Panc1 (cell line): ENCODE results near the gene ZFAND6. TPM values are rescaled to one million over a fixed set of nuclear protein-coding genes. Genes with fewer than 3 reads are reported as not detected.
"Not testable (repeated sequence)": the region's sequence is repeated elsewhere in the genome, so short reads cannot be mapped to it uniquely, and the experiment has no call there.

Experiments
- ATAC-seq: fragments of 200-7000 bp; cut with Tn5 transposase; 2 replicates; pipeline ENCODE4 v1.9.1; 2020; ENCODE audit warnings: mild to moderate bottlenecking, moderate library complexity
- BruUV-seq: library from RNA; stranded (reverse); fragments of 400-500 nt; replicated peaks from 2 replicates; lab custom pipeline; 2021; lab: Mats Ljungman, UMichigan
- CTCF ChIA-PET: fragments of 300-600 bp; sonication (Branson Sonifier 250); formaldehyde crosslinking; loops from one replicate; lab custom pipeline; 2022; ENCODE audit warnings: antibody characterized with exemption; lab: Charles Lee
- POLR2A ChIA-PET: fragments of 300-600 bp; sonication (Branson Sonifier 250); formaldehyde crosslinking; loops from one replicate; lab custom pipeline; 2022; ENCODE audit warnings: antibody characterized with exemption; lab: Charles Lee
- DNase-seq: peaks from one replicate; pipeline ENCODE4 v3.0.0-alpha.2; 2010; ENCODE audit warnings: low read depth, low spot score
- H3K27ac ChIP-seq: 2 replicates; pipeline ENCODE4 v1.5.1; 2011; ENCODE audit warnings: mild to moderate bottlenecking, low read length, inconsistent platforms
- H3K27me3 ChIP-seq: fragments of 200-500 bp; sonication (Bioruptor generic); 2 replicates; pipeline ENCODE4 v1.6.0; 2014; ENCODE audit warnings: low read length, inconsistent platforms; ENCODE audit not compliant: control insufficient read depth, insufficient read depth
- H3K36me3 ChIP-seq: fragments of 200-500 bp; sonication (Bioruptor generic); 2 replicates; pipeline ENCODE4 v1.5.1; 2014; ENCODE audit warnings: inconsistent platforms, mild to moderate bottlenecking, low read length, moderate library complexity; ENCODE audit not compliant: control insufficient read depth, insufficient read depth
- H3K4me1 ChIP-seq: 2 replicates; pipeline ENCODE4 v1.5.1; 2011; ENCODE audit warnings: inconsistent platforms, mild to moderate bottlenecking, low read length, moderate library complexity; ENCODE audit not compliant: control insufficient read depth, insufficient read depth
- H3K4me3 ChIP-seq, 2 experiments: 2 replicates each; pipeline ENCODE4 v1.5.1; 2011 to 2012; ENCODE audit warnings: low read depth in 2 of 2, low read length in 2 of 2, mild to moderate bottlenecking in 2 of 2, inconsistent platforms in 1 of 2, moderate library complexity in 1 of 2
- H3K9me3 ChIP-seq: fragments of 200-500 bp; sonication (Bioruptor generic); 2 replicates; pipeline ENCODE4 v1.5.1; 2014; ENCODE audit warnings: low read depth, mild to moderate bottlenecking, inconsistent platforms, low read length, moderate library complexity; ENCODE audit not compliant: control insufficient read depth, insufficient read depth
- CTCF ChIP-seq: fragments of 450-650 bp; IDR thresholded peaks from 2 replicates; pipeline ENCODE4 v1.5.1; 2017; ENCODE audit warnings: mild to moderate bottlenecking
- POLR2AphosphoS5 ChIP-seq: IDR thresholded peaks from 2 replicates; pipeline ENCODE4 v1.6.1; 2012; ENCODE audit warnings: mild to moderate bottlenecking, low read depth, low read length, moderate library complexity
- REST ChIP-seq, 2 experiments: IDR thresholded peaks; 2 replicates each; pipeline ENCODE4 v1.6.1; 2011 to 2012; ENCODE audit warnings: low read depth in 2 of 2, control low read depth in 1 of 2, low read length in 1 of 2, mild to moderate bottlenecking in 1 of 2, moderate library complexity in 1 of 2; ENCODE audit not compliant: insufficient read depth in 1 of 2
- SIN3A ChIP-seq: IDR thresholded peaks from 2 replicates; pipeline ENCODE4 v1.6.1; 2012; ENCODE audit warnings: low read depth, mild to moderate bottlenecking, low read length, moderate library complexity, borderline replicate concordance; ENCODE audit not compliant: insufficient read depth
- TCF7L2 ChIP-seq: IDR thresholded peaks from 2 replicates; pipeline ENCODE4 v1.6.1; 2011; ENCODE audit warnings: mild to moderate bottlenecking, low read depth, low read length, inconsistent platforms
- in situ Hi-C: cut with HindIII; loops from 2 replicates; pipeline ENCODE4 v1.10.0; 2016; ENCODE audit warnings: low sequenced_read_pairs, low pct_unique_long_range_greater_than_20kb
- intact Hi-C: fragments of 100-400 bp; cut with micrococcal nuclease; formaldehyde crosslinking; loops from one replicate; pipeline ENCODE4 v1.10.0; 2022; ENCODE audit not compliant: unreplicated experiment
- total RNA-seq: library from RNA; stranded (reverse); gene quantifications from one replicate; pipeline ENCODE4 v1.2.1, GENCODE V29; 2021; ENCODE audit not compliant: unreplicated experiment

The ZFAND6 gene
- total RNA-seq, 1 experiment from 2014 or later: 73.0 TPM

- POLR2A ChIA-PET, H3K9me3 ChIP-seq, H3K4me3 ChIP-seq, DNase-seq, H3K27ac ChIP-seq, BruUV-seq, H3K4me1 ChIP-seq, in situ Hi-C loops, H3K27me3 ChIP-seq, H3K36me3 ChIP-seq, intact Hi-C loops, ATAC-seq, CTCF ChIA-PET: not testable (repeated sequence)
Observed at GRCh38 chr15:80014186-80014585, 45.3 kb upstream of the ZFAND6 start.

- H3K36me3 ChIP-seq: no peaks in the 10 kb centered on the region
- no TSS peak for BruUV-seq
- H3K9me3 ChIP-seq: no peaks in the 10 kb centered on the region
- TF ChIP-seq TCF7L2 (no peak), REST (IDR thresholded peaks at IDR 0.05; ENCODE audit: insufficient read depth in 1 of 2, low read depth in 2 of 2, low read length in 1 of 2) (no peak), POLR2AphosphoS5 (no peak), CTCF (no peak), SIN3A (no peak)
- ChIA-PET POLR2A (interaction anchor here (0.6 kb wide), 1 partner anchor 165 kb away, joined by 4 read pairs; no protein-coding TSS in a partner anchor), CTCF (no interaction called here)
- intact Hi-C loops (no loop called here), in situ Hi-C loops (no loop called here)
- H3K27ac ChIP-seq: no peak overlapping the region
- DNase-seq (no peak), ATAC-seq (no peak)
- H3K4me1 ChIP-seq: no peaks in the 10 kb centered on the region
- no peak overlapping the region for H3K4me3 ChIP-seq
- no peaks in the 10 kb centered on the region for H3K27me3 ChIP-seq
Observed at GRCh38 chr15:80015156-80015555, 44.3 kb upstream of the ZFAND6 start.

- in situ Hi-C loops, CTCF ChIA-PET, H3K36me3 ChIP-seq, H3K4me3 ChIP-seq, intact Hi-C loops, POLR2A ChIA-PET, ATAC-seq, BruUV-seq, H3K9me3 ChIP-seq, H3K27me3 ChIP-seq, H3K27ac ChIP-seq, H3K4me1 ChIP-seq, DNase-seq: not testable (repeated sequence)
Observed at GRCh38 chr15:80016506-80016905, 43.0 kb upstream of the ZFAND6 start.

- H3K36me3 ChIP-seq, CTCF ChIA-PET, H3K9me3 ChIP-seq, in situ Hi-C loops, H3K27me3 ChIP-seq, ATAC-seq, H3K4me1 ChIP-seq, BruUV-seq, DNase-seq, H3K27ac ChIP-seq, H3K4me3 ChIP-seq, intact Hi-C loops: not testable (repeated sequence)
- POLR2A ChIA-PET: interaction anchor here (0.6 kb wide), 1 partner anchor 148 kb away, joined by 3 read pairs; no protein-coding TSS in a partner anchor
Observed at GRCh38 chr15:80017139-80017538, 42.3 kb upstream of the ZFAND6 start.
